Measurements from ENCODE around the gene FAM170B.
A peak's percentile ranks its signal among the peaks of the same experiment; 100 is the strongest.

The FAM170B gene

GRCh38 chr10:49168831-49169500 lies 35.1 kb upstream of the FAM170B start:
- DNase-seq, result no peak

GRCh38 chr10:49168171-49168540 lies 34.3 kb upstream of the FAM170B start:
- no peak for DNase-seq

DNA sequence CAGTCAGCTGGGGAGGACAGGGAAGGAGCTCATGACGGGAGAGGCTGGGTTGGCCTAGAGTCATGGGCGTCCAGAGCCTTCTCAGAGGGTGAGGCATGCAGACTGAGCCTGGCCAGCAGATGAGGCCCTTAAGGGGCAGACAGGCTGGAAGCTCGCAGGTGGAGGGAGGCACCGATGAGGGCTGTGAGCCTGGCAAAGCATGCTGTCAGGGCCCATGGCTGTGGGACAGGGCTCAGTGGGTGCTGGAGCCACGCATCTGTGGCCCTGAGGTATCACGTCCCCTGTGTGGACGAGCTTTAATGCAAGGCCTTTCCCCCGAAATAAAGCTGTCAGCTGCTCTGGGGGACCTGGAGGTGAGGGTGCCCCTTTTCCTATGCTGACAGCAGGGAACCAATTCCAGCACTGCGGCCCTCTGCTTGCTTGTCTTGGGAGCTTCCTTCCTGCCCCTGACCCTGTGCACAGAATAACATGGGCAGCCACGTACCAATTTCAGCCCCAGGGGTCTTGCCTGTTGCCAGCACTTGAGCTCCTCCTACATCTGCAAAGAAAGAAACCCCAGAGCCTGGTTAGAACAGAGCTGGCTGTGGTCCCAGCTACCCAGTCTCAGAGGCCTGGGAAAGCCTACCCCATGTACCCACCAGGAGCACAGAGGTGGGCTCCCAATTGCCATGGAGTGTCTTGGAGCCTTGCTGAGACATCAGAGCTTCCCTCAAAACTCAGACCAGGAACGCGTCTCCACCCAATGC lies 33.8 kb upstream of the FAM170B start:
- DNase-seq, result no peak

- DNase-seq, result no peak
Observed at GRCh38 chr10:49166484-49167400, 32.9 kb upstream of the FAM170B start.

DNA sequence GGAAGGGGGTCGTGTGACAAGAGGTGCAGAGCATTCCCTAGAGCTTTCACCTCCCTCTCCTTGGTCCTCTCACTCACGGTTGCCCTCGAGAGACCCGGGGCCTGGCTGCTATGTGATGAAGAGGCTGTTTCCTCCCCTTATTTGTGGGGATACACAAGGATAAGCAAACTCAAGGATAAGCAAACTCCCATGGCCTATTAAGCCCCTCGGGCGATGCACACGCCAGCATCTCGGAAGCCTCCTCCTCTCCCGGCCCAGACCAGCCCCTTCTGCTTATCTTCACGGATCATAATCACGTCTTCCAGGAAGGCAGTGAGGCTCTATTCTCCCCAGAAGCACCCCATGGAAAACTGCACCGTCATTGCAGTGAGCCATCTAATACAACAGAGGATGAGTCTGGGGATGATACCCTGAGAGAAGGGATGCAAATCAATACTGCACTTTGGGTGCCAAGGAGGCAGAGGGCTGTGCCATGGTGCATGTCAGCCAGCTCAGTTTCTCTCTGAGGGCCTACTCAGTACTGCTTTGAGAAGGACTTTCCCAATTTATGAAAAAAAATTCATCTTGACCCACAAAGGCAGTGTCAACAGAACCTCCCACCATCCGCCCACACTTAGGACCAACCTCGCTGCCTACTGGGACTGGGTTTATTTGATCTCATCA lies 32.1 kb upstream of the FAM170B start:
- DNase-seq, result no peak

- DNase-seq, result no peak
Observed at GRCh38 chr10:49165259-49165658, 31.4 kb upstream of the FAM170B start.

DNA sequence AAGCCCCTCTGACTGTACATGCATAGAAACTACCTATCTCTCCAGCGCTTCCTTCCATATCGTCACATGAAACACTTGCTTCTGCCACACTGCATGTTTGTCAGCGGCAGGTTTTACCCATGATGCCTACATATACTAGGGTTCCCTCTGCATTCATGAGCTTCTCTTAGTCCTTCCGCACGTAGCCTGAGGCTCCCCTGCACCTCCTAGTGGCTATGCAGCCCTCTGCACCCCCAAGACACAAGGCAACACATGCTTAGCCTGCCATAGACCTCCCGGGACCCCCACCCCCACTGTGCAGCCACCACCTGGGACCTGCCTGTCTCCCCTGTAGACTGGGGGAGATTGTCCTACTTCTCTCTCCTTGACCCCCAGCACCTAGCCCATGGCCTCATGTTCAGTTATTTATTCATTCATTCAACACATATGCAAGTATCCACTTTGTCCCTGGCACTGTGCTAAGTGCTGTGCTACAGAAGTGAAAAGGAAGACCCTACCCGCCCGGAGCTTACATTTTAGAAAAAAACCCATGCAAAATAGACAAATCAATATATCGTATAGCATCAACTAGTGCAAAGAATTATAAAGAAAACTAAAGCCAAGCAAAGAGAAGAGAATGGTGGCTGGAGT lies 30.9 kb upstream of the FAM170B start:
- peak; percentile 65 for DNase-seq

DNA sequence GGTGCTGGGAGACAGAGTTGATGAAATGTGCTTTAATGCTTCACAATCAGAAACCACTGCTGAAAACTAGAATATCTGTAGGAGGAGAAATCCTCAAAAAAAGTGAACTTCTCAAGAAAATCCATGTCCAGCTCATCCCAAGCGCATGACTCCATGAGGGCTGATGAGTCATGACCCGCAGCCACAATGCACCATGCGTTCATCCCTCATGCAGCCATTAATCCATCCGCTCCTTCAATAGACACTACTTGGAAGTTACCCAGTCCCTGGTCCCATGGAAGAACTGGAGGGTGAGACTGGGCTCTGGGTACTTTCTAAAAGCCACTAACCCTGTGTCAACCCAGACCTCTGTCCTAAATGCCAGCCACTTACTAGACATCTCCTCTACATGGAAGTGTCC lies 29.9 kb upstream of the FAM170B start:
- no peak for DNase-seq

- no peak for DNase-seq
Observed at GRCh38 chr10:49162761-49163310, 29.0 kb upstream of the FAM170B start.

DNA sequence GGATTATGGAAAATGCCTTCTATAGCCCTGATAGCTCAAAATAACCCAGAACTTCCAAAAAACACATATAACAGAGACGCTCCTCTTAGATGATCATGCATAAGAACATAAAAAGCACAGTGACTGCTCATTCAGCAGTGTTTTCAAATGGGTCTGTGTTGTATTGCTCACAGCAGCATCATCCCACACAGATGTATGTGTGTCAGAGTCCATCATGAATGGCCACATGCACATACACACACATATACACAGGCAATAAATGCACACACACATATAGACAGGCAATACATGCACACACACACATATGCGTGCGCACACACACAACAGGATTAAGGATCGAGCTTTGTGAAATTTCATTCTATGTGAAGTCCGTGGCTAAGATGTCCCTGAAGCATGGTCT lies 28.2 kb upstream of the FAM170B start:
- DNase-seq, result no peak

GRCh38 chr10:49161411-49161997 lies 27.7 kb upstream of the FAM170B start:
- no peak for DNase-seq

- DNase-seq, result no peak
Observed at GRCh38 chr10:49160814-49161213, 27.0 kb upstream of the FAM170B start.

DNA sequence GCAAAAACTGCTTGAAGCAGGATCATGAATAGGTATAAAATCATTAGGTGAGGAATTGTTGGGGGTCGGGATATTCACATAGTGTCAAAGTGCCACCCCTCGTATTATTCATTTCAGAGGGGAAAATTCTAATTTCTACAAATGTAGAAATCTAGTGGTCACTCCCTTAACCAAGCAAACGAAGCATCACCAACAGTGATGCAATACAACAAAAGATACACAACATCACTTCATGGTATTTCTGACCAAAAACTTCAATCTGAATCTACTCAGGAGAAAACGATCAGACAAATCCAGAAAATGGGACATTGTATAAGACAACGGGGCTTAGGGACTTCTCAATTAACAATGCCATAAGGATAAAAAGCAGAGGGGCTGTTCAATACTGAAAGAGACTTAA lies 26.3 kb upstream of the FAM170B start:
- DNase-seq, result no peak

DNA sequence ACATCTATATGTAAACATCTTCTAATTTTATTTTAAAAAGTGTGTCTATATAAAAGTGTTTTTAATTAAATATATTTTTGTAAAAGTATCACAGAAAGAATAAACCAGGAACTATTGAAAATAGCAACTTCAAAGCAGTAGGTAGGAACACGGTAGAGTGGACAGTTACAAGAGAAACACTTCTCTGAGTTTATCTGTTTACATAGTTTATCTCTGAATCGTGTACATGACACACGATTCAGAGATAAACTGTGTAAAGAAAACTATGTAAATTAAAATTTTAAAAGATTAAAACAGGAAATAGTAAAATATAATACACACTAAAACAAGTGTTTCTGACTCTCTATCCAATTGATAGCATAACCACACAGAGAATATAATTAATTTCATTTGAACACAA lies 25.1 kb upstream of the FAM170B start:
- DNase-seq, result no peak

- DNase-seq, result no peak
Observed at GRCh38 chr10:49158404-49158803, 24.6 kb upstream of the FAM170B start.

DNA sequence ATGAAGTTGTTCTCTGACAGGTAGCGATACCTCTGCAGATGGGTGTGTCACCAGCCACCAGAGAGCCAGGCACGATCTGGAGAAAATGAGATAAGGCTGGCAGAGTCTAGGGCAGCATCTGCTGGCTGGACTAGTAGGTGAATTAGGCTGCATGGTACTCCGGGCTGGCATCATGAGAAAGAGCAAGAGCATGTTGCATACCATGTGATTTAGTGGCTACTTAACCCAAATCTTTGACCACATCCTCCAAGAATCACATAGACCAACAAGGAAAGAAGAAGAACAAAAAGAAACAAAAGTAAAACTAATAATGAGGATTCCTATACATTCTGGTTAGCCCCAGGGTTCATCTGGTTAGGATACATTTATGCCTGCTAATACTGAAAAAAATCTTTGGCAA lies 23.4 kb upstream of the FAM170B start:
- no peak for DNase-seq

- no peak for DNase-seq
Observed at GRCh38 chr10:49154641-49155040, 20.8 kb upstream of the FAM170B start.

DNA sequence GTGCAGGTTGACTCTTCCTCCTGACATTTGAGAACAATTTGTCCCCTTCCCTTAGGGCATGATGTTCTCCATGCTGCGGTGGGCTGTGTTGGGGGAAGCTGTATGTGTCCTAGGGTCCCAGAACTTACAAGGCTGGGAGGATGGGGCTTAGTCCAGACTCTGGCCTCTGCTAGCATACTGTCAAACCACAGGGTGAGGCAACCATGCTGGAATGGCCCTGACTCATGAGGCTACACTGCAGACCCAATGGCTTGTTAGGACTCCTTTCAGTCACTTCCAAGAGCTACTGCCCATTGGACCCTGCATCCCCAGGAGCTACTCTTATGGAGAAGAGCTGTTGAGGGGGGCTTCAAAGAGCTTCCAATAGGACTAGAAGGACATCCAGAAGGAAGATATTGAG lies 20.1 kb upstream of the FAM170B start:
- DNase-seq, result no peak

- DNase-seq, result no peak
Observed at GRCh38 chr10:49153115-49153514, 19.3 kb upstream of the FAM170B start.

GRCh38 chr10:49152663-49153062 lies 18.8 kb upstream of the FAM170B start:
- DNase-seq, result no peak

GRCh38 chr10:49152037-49152436 lies 18.2 kb upstream of the FAM170B start:
- DNase-seq, result no peak

- DNase-seq, result no peak
Observed at GRCh38 chr10:49151481-49151880, 17.7 kb upstream of the FAM170B start.

Measured in activated CD4-positive, alpha-beta T cell treated with anti-CD3 and anti-CD28 coated beads, Interleukin-10, Interleukin-2, amounts not matched to agents 100 ng/mL and 50 ng/mL, durations not matched to agents 16 hours and 8 hours (primary cell).